GM19035 (cell line): ENCODE results near the gene METTL5.
"Not testable (repeated sequence)": the region's sequence is repeated elsewhere in the genome, so short reads cannot be mapped to it uniquely, and the experiment has no call there.

Experiments used
- ATAC-seq: cut with Tn5 transposase; IDR thresholded peaks from one replicate; pipeline ENCODE4 v1.9.1; 2021; ENCODE audit not compliant: unreplicated experiment

The METTL5 gene

GRCh38 chr2:169834401-169834800 is 9.7 kb upstream of the METTL5 start:
- ATAC-seq: no peak

GRCh38 chr2:169828141-169828811 is 3.6 kb upstream of the METTL5 start:
- no peak for ATAC-seq

GRCh38 chr2:169827272-169828140 is 2.8 kb upstream of the METTL5 start, which contains the start of gene UBR3:
UBR3 (plus strand) TSS chr2:169827454; CDS start chr2:169827508, 54 bp downstream.
- ATAC-seq: peak; percentile 75

DNA sequence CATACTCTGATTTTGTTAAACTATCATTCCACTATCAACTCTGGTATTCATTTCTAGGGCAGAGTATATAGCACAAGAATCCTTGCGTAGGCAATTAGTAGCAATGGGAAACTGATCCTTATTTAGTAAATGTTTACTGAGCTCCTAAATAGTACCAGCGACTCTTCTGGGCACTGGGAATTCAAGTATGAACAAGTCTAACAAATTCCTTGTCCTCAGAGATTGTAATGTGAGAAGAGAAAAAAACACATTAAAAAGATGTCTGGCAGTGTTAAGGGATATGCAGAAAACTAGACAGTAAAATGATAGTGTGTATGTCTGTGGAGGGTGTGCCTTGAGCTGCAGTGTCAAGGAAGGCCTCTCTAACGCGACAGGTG is 721 bp downstream of the METTL5 start:
- no peak for ATAC-seq

- ATAC-seq: no peak
Observed at GRCh38 chr2:169822785-169823392, 1.8 kb downstream of the METTL5 start.

GRCh38 chr2:169822036-169822435 is 2.7 kb downstream of the METTL5 start:
- no peak for ATAC-seq

DNA sequence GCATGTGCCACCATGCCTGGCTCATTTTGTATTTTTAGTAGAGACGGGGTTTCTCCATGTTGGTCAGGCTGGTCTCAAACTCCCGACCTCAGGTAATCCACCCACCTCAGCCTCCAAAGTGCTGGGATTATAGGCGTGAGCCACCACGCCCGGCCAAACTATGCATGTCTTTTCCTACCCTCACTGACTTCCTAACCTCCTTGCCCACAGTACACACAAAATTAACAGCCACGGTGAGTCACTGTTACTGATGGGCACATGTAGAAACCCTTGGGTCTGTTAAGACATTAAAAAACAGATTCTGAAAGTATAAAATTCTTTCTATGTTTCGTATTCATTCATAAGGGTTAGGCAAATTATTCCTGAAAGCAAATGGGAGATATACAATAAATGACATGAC is 4.6 kb downstream of the METTL5 start:
- ATAC-seq: not testable (repeated sequence)

DNA sequence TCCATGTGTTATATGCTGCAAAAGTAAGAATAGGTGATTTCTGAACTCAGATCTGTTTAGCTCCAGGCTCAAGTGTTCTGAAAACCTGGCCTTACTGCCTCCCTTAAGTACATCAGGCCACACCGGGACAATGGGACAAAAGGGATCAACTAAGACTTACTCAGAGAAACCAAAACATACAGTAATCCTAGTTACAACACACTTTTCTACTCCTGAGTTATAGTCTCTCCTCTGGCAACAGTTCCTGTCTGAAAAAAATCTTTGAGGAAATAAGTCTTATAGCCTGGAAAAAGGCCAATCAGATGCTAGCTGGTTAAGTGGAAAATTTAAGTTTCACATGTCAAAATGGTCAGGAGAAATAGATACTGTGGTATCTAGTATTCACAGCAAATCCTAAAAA is 5.6 kb downstream of the METTL5 start:
- no peak for ATAC-seq

DNA sequence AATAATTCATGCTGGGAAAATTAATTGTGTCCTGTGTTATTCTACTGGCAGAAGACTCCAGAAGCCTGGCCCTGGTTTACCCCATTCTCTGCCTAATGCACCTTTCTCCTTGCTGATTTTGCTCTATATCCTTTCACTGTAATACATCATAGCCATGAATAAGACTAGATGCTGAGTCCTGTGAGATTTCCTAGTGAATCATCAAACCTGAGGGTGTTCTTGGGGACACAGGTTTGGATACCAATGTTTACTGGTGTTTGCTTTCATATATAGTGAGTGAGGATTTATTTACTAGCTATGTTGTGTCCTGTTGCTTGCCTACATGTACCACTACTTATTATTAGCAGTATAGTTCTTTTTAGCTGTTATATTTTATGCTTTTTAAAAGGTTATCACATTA is 6.5 kb downstream of the METTL5 start:
- no peak for ATAC-seq

DNA sequence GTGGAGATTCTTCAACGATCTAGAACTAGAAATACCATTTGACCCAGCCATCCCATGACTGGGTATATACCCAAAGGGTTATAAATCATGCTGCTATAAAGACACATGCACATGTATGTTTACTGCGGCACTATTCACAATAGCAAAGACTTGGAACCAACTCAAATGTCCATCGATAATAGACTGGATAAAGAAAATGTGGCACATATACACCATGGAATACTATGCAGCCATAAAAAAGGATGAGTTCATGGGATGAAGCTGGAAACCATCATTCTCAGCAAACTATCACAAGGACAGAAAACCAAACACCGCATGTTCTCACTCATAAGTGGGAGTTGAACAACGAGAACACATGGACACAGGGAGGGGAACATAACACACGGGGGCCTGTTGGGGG is 7.3 kb downstream of the METTL5 start:
- not testable (repeated sequence) for ATAC-seq

- not testable (repeated sequence) for ATAC-seq
Observed at GRCh38 chr2:169816961-169817360, 7.7 kb downstream of the METTL5 start.

GRCh38 chr2:169815849-169816248 is 8.9 kb downstream of the METTL5 start:
- no peak for ATAC-seq

- ATAC-seq: no peak
Observed at GRCh38 chr2:169808221-169808620, 16.5 kb downstream of the METTL5 start.

DNA sequence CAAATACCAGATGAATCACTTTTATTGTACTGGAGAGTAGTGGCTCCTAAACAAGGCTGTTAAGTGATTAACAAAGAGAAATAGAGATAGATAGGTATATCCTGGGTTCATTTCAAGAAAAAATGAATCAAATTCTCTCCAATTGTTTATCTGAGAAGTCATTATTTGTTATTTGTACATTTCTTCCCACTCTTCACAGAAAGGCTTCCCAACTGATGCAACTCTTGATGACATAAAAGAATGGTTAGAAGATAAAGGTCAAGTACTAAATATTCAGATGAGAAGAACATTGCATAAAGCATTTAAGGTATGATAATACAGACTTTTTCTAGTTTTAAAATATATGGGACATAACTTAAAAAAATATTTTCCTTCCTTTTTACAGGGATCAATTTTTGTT is 18.1 kb downstream of the METTL5 start:
- ATAC-seq: no peak

GRCh38 chr2:169803480-169803879 is 21.2 kb downstream of the METTL5 start:
- no peak for ATAC-seq

DNA sequence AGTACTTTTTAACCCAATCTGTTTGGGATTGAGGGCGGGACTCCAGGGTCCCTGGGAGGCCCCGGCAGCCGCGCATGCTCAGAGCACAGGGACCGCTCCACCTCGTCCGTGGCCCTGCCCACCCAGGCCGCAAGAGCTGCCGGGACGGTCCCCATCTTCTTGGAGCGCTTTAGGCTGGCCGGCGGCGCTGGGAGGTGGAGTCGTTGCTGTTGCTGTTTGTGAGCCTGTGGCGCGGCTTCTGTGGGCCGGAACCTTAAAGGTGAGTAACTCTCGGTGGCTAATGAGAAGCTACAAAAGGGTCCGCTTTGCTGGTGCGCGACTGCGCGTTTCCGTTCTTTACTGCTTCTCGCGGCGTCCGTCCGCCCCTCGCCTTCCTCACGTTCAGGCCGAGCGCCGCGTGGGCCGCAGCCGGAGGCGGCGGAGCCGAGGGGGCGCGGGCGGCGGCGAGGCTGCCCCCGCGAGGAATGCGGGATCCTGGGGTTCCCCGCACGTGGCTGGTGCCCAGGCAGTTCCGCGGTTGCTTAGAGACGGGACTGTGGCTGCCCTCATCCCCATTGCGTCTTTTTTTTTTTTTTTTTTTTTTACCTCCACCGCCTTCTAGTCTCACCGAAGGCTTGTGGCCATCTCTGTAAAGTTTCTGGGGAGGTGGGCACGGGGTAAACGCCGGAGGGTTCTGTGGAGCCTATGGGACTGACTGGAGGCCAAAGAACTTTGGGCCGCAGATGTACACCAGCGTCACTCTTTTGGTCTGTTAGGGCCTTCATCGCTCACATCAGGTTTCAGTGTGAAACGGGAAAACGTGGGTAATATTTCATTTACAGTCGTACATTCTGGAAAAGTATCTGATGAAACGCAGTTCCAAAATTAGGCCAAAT is 25.8 kb downstream of the METTL5 start, which contains the start of gene SSB:
TSS of gene SSB (plus strand) at position 154 of the 875 bp plus-strand sequence. CDS start 2,090 bp downstream, outside the sequence.
- ATAC-seq: peak; percentile 96

DNA sequence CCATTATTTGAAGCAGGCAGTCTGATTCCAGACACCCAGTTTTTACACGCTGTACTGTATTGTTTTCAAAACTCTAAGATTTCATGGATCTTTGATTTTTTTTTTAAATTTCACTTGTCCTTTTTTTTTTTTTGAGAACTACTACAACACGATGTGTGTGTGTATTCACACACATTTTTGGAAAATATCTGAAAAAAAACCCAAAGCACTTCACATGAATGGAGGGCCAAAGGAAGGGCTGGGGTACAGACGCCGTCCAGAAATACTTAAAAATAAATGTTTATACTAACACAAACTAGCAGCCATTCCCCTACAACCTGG is 26.3 kb downstream of the METTL5 start:
- peak; percentile 5 for ATAC-seq

DNA sequence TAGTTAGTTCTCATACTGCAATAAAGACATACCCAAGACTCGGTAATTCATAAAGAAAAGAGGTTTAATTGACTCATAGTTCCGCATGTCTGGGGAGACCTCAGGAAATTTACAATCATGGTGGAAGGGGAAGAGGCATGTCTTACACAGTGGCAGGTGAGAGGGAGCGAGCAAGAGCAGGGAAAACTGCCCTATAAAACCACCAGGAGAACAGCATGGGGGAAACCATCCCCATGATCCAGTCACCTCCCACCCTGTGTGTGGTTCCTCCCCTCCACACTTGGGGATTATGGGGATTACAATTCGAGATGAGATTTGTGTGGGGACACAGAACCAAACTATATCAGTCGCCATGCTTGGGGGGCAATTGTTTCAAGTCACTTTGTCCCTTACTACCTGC is 27.1 kb downstream of the METTL5 start:
- ATAC-seq: no peak

- ATAC-seq: no peak
Observed at GRCh38 chr2:169796441-169796840, 28.3 kb downstream of the METTL5 start.

- no peak for ATAC-seq
Observed at GRCh38 chr2:169795181-169795580, 29.5 kb downstream of the METTL5 start.

DNA sequence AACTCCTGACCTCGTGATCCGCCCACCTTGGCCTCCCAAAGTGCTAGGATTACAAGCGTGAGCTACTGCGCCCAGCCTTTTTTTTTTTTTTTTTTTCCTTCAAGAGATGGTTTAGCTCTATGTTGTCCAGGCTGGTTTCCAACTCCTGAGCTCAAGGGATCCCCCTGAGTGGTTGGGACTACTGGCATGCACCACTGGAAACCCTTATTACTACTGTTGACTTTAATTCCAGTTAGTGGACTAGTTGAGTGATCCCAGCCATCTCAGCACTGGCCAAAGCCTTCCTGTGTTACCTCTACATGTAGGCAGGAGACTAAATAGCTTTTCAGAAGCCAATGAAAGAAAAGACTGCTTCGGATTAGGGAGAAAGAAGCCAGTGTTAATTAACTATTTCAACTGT is 34.1 kb downstream of the METTL5 start:
- ATAC-seq: no peak
